ENCODE data around the gene GTF3C1. TPM values are rescaled to one million over a fixed set of nuclear protein-coding genes. Genes with fewer than 3 reads are reported as not detected.

GTF3C1 gene
- total and polyA plus RNA-seq, 10 donors, result 28.8 to 68.6 (median 57.1) TPM

DNA sequence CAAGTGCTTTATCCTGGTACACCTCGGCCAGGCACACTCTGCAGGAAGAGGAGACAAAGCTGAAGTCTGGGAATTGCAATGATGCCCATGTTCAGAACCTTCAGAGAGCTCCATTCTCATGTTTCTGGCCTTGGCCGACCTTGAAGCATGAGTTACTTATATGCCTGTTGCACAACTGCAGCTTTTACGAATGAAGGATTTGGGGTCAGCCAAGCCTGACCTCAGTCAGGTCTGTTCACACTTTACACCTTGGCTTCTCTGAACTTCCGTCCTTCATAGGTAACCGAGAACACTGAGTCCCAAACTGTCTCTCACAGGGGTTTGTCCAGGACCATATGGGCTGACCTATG lies 66.7 kb downstream of the GTF3C1 start:
- Histone ChIP-seq H3K27me3 (replicated peaks in 1 of 7) (no peaks in the 10 kb centered on the region), H3K27ac (no peak overlapping the region), H3K36me3 (peaks cover 3 to 100% (median 96%) of the 10 kb centered on the region in 6 donors), H3K4me1 (peaks cover 0 to 13% (median 5%) of the 10 kb centered on the region in 6 donors), H3K9me3 (no peaks in the 10 kb centered on the region), H3K4me3 (no peak overlapping the region)
- 78 to 90% (median 87%) methylated on average over 5 of the region's 5 CpGs for WGBS, 5 donors
- DNase-seq, result peak; percentile 5
- intact Hi-C loops (cut with DNase I; ENCODE audit: low total_unique reads), result no loop called here
- no peak for TF ChIP-seq POLR2A (IDR thresholded peaks at IDR 0.05)
- TF ChIP-seq POLR2AphosphoS5 (IDR thresholded peaks at IDR 0.05), result no peak
- TF ChIP-seq, protein P1, sequence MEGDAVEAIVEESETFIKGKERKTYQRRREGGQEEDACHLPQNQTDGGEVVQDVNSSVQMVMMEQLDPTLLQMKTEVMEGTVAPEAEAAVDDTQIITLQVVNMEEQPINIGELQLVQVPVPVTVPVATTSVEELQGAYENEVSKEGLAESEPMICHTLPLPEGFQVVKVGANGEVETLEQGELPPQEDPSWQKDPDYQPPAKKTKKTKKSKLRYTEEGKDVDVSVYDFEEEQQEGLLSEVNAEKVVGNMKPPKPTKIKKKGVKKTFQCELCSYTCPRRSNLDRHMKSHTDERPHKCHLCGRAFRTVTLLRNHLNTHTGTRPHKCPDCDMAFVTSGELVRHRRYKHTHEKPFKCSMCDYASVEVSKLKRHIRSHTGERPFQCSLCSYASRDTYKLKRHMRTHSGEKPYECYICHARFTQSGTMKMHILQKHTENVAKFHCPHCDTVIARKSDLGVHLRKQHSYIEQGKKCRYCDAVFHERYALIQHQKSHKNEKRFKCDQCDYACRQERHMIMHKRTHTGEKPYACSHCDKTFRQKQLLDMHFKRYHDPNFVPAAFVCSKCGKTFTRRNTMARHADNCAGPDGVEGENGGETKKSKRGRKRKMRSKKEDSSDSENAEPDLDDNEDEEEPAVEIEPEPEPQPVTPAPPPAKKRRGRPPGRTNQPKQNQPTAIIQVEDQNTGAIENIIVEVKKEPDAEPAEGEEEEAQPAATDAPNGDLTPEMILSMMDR (IDR thresholded peaks at IDR 0.05 in 8 of 11, conservative IDR thresholded peaks at IDR 0.05 in 3 of 11), result no peak

DNA sequence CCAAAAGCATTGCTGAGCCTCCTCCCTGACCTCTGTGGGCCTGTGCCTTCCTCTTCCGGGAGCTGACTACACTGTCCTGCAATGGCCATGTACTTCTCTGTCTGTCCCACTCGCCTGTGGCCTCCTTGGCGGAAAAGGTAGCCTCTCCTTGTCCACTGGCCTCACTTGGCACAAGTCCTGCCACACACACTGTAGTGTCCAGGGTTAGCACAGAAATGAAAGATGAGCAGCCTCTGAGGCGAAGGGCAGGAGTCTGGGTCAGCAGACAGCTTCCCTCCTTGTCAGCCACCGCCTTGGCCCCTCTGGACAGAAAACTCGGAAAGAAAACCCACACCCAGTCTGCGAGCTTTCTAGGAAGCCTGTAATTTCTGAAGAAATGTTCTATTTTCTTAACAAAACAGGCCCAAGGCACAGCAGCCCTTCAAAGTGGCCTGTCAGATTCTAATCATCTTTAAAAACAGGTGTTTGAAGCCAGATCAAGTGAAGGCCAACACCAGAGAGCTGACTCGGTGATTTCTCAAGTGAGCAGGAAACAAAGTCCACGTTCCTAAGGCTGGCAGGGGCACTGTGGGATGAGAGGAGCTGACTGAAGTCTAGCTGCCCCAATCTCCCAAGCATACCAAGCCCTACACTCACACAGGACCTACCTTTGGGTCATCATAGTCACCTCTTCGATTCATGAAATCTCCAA lies 67.2 kb downstream of the GTF3C1 start:
- TF ChIP-seq POLR2AphosphoS5 (IDR thresholded peaks at IDR 0.05) (no peak), POLR2A (IDR thresholded peaks at IDR 0.05) (no peak)
- TF ChIP-seq, protein P1 (IDR thresholded peaks at IDR 0.05 in 8 of 11, conservative IDR thresholded peaks at IDR 0.05 in 3 of 11), result no peak
- Histone ChIP-seq H3K9me3 (no peaks in the 10 kb centered on the region), H3K36me3 (peaks cover 3 to 100% (median 95%) of the 10 kb centered on the region in 6 donors), H3K4me1 (peaks cover 0 to 13% (median 5%) of the 10 kb centered on the region in 6 donors), H3K27ac (no peak overlapping the region), H3K4me3 (no peak overlapping the region), H3K27me3 (replicated peaks in 1 of 7) (no peaks in the 10 kb centered on the region)
- intact Hi-C loops (cut with DNase I; ENCODE audit: low total_unique reads), result no loop called here
- peak; percentile 41 for DNase-seq
- WGBS, 5 donors, result 78 to 93% (median 82%) methylated on average over 10 of the region's 10 CpGs

DNA sequence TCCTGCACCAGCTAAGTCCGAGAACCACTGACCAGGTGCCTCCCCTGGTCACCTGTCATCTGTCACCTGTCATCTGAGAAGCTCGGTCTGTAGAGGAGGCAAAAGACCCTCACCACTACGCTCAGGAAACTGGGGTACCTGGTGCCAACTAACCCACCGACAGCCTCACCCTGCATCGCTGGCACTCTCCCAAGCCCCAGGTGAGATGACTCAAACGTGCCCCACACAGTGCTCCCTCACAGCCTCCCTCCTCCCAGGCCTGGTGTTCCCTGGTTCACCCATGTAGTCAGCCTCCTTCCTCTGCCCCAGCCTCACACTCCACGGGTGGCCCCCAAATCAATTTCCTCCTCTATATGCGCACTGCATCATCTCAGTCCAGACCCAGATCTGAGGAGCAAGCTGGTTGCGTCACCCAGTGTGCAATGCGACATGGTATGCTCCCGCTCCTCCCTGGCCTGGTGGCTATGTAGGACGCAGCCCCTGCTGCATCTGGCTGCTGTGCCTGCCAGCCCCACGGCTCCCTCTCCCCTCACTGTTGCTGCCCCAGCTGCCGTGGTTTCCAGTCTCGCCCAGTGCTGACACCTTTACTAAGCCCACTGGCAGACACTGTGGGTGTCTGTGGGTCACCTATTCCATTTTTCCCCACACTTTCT lies 68.3 kb downstream of the GTF3C1 start:
- TF ChIP-seq POLR2AphosphoS5 (IDR thresholded peaks at IDR 0.05) (no peak), POLR2A (IDR thresholded peaks at IDR 0.05) (no peak)
- TF ChIP-seq, protein P1 (IDR thresholded peaks at IDR 0.05 in 8 of 11, conservative IDR thresholded peaks at IDR 0.05 in 3 of 11), result no peak
- WGBS, 5 donors, result 88 to 95% (median 91%) methylated on average over 13 to 15 of the region's 15 CpGs
- H3K36me3 ChIP-seq, result peaks cover 3 to 100% (median 96%) of the 10 kb centered on the region in 6 donors
- intact Hi-C loops (cut with DNase I; ENCODE audit: low total_unique reads), result no loop called here
- DNase-seq, result peak; percentile 52
- H3K4me1 ChIP-seq, result peaks cover 0 to 13% (median 5%) of the 10 kb centered on the region in 6 donors
- H3K27ac ChIP-seq, result no peak overlapping the region
- H3K27me3 ChIP-seq (replicated peaks in 1 of 7), result no peaks in the 10 kb centered on the region
- no peak overlapping the region for H3K4me3 ChIP-seq
- no peaks in the 10 kb centered on the region for H3K9me3 ChIP-seq

DNA sequence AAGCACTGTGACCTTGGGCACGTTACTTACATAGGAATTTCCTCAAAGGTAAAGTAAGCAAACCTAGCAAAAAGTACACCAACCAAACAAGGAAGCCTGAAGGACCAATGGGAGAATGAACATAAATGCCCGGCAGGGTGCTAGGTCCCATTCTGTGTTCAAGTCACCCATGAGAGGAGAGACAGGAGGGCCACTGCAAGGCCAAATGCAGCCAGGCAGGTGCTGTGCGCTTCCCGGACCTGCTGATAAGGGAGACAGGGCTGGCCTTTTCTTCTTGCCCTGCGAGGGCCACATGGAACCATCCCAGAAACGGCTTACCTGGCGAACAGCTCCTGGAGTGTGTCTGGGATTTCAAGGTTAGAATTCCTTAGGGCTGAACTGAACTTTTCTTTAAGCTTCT lies 69.0 kb downstream of the GTF3C1 start:
- peaks cover 0 to 13% (median 5%) of the 10 kb centered on the region in 6 donors for H3K4me1 ChIP-seq
- H3K4me3 ChIP-seq, result no peak overlapping the region
- intact Hi-C loops (cut with DNase I; ENCODE audit: low total_unique reads), result no loop called here
- no peaks in the 10 kb centered on the region for H3K27me3 ChIP-seq (replicated peaks in 1 of 7)
- DNase-seq, result peak; percentile 51
- peaks cover 3 to 100% (median 96%) of the 10 kb centered on the region in 6 donors for H3K36me3 ChIP-seq
- no peaks in the 10 kb centered on the region for H3K9me3 ChIP-seq
- no peak for TF ChIP-seq POLR2A (IDR thresholded peaks at IDR 0.05)
- TF ChIP-seq, protein P1 (IDR thresholded peaks at IDR 0.05 in 8 of 11, conservative IDR thresholded peaks at IDR 0.05 in 3 of 11), result no peak
- no peak for TF ChIP-seq POLR2AphosphoS5 (IDR thresholded peaks at IDR 0.05)
- 93 to 98% (median 95%) methylated on average over 7 of the region's 7 CpGs for WGBS, 5 donors
- H3K27ac ChIP-seq, result no peak overlapping the region
